ENCODE measurements around the gene LYSET.
"Not testable (repeated sequence)": the region's sequence is repeated elsewhere in the genome, so short reads cannot be mapped to it uniquely, and the experiment has no call there.

The LYSET gene

GRCh38 chr14:93230539-93230938, 45.4 kb downstream of the LYSET start:
- DNase-seq: no peak

GRCh38 chr14:93231129-93231979, 46.2 kb downstream of the LYSET start:
- no peak for DNase-seq

- no peak for DNase-seq
Observed at GRCh38 chr14:93232159-93232558, 47.0 kb downstream of the LYSET start.

- DNase-seq: not testable (repeated sequence)
Observed at GRCh38 chr14:93233078-93233477, 48.0 kb downstream of the LYSET start.

GRCh38 chr14:93234798-93235197, 49.7 kb downstream of the LYSET start:
- peak; percentile 73 for DNase-seq

Data from kidney glomerular epithelial cell (primary cell).